GM19099 (cell line): Measurements from ENCODE around the gene MYBPH.

ENCODE experiments used
- POLR2A ChIP-seq: IDR thresholded peaks from 3 replicates; pipeline ENCODE4 v1.6.1; 2011; ENCODE audit warnings: low read depth; ENCODE audit not compliant: insufficient read length; ENCODE audit errors: extremely low read depth

The MYBPH gene

GRCh38 chr1:203175827-203176241, 208 bp upstream of the MYBPH start:
- TF ChIP-seq POLR2A = no peak

GRCh38 chr1:203174324-203174985, 1.2 kb downstream of the MYBPH start:
- TF ChIP-seq POLR2A = no peak

DNA sequence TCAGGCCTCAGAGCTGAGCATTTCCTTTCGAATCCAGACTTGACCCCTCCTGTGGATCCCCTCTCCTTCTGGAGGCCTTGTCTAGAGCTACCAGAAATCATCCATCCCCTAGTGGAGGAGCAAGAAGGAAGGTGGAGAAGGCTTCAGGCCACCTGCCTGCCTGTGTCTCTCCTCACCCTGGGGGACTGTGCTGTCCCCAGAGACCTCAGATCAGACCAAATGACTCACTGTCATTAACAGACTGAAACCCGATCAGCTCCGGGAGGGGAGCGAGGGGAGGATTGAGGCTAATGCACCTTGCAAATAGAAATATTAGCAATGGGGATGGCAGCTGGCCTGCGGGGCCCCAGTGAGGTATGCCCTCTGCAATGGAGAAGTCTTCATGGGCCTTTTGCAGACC, 2.1 kb downstream of the MYBPH start:
- TF ChIP-seq POLR2A = no peak

DNA sequence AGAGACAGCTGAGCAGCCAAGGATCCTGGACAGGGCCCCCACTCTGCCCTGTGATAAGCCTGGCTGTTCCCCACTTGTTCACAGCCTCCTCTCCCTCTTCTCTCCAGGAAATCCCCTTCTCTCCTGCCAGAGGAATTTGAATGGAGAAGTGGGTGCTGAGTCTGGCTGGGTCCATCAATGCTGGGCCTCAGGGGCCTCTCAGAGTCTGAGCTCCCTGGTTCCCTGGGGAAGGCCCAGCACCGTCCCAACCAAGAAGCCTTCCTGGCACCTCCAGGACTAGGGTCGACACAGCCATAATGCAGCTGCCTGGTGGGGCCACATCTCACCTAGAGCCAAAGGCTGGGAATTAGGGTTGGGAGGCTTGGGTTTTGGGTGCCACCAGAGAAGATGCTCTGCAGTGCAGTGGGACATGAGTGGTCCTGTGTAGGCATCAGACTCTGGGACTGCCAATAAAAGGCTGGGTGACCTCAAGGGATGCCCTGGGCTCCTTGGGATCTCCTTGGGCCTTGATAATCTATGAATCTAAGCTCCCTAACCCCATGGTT, 2.5 kb downstream of the MYBPH start:
- no peak for TF ChIP-seq POLR2A

DNA sequence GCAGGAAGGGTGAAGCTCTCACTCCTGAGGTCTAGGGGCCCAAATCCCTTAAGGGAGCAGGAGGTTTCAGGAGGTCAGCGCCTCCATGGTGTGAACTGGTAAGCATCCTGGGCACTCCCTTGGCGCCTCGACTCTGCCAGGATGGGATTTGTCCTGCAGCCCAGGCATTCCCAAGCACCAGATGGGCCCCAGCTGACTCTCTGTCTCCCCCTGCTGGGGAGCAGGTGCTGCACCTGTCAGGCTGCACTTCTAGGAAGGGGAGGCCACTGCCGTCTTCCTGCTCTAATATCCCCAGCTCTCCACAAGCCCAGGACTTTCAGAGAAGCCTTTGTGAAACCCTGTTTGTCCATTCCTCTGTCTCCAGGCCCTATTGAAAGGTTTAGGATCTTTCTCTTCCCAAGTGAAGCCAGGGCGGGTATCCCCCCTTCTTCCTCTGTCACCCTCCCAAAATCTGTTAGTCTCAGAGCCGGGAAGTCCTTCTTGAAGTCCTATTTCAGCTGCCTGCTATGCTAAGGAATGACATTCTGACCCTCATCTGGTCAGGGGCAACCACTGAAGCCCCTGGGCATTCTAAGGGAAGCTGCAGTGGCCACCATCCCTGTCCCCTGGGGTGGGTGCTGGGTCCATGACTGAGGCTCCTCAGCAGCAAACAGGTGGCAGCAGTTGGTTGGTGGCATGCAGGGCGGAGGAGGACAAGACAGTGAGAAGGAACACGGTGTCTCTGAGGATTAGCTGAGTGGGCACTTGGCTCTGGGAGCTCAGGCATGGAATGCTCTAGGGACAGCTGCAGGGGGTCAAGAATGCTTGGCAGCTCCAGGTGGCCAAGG, 3.2 kb downstream of the MYBPH start:
- TF ChIP-seq POLR2A = no peak

DNA sequence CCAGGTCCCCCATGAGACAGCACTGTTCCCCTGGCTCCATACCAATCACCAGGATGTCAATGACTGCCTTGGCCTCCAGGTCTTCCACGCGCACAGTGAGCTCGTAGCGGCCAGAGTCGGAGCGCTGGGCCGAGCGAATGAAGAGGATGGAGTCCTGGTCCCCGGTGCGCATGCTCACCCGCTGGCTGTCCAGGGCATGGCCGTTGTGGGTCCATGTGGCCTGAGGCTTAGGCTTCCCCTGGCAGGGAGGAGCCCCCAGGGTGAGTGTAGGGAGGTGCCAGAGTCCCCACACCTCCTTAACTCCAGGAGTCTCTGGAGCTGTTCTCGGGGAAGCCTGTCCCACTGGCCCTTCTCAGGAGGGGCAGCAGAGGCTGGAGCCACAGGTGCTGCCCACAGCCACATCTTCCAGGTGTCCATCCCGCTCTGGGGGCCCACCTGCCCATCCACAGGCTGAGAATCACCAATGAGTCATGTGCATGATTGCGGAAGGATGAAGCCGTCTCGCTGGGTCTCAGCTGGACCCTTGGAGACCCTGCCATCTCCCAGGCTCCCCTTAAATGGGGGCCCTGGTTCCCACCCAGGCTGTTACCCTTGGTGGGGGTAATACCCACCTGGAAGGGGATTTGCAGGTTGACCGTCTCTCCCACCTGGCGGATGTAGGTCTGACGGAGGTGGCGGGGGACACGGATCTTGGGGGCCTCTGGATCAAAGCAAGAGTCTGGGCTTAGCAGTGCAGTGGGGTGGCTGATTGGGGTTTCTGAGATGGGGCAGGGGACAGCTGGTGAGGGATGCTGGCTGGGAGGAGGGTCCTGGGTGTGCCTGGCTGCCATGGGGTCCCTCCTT, 4.1 kb downstream of the MYBPH start:
- no peak for TF ChIP-seq POLR2A

DNA sequence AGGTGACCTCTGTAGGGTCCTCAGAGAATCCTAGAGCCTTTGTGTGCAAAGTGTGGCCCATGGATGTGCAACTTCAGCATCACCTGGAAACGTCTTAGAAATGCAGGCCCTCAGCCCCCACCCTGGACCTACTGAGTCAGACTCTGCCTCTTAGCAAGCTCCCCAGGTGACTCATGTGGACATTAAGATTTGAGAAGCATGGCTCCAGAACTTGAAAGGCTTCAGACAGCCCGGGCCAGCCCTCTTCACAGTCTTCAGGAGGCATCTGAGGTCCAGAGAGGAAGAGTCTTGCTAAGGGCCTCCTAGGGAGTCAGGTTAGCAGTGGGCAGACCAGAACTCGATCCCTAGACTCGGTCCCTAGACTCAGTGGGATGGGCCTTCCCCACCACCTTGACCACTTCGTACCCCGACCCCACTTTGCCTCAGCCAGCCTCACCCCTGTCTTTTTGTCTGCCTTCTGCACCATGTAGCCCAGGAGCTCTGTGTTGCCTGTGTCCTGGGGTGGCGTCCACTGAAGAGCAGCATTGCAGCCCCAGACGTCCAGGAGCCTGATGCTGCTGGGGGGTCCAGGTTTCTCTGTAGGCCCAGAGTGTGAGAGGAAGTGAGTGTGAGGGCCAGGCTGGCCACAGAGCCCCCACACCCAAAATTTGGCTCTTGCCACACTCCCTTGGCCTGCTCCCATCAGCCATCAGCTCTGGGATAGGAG, 4.8 kb downstream of the MYBPH start:
- TF ChIP-seq POLR2A = no peak

DNA sequence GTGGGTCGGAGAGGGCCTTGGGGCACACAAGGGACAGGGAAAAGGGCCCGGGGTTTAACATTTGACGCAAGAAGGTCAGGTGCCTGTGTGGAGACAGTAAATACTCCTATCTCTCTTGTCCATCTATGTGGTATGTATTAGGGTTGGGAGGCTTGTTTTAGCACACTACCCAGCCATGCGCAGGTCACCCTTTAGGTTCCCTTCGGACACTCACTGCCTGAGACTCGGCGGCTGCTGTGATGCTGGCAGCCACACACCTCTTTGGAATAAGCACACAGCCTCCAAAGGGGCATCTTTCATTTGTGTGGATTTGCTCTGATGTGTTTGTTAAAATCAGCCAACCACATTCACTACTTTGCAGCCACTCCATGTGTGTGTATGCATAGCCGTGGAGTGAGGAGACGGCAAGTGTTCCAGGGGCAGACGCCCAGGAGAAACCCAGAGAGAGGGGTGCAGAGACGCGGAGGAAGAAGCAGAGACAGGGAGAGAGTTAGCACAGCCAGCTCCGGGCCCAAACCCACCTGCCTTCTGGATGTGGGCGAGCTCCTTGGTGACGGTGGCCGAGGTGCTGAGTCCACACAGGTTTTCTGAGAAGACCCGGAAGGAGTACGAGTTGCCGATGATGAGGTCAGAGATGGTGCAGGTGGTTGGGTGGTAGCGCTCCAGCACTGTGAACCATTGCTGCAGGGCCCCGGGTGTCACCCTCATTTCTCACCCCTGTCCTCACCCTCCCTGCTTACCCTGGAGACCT, 5.7 kb downstream of the MYBPH start:
- no peak for TF ChIP-seq POLR2A

DNA sequence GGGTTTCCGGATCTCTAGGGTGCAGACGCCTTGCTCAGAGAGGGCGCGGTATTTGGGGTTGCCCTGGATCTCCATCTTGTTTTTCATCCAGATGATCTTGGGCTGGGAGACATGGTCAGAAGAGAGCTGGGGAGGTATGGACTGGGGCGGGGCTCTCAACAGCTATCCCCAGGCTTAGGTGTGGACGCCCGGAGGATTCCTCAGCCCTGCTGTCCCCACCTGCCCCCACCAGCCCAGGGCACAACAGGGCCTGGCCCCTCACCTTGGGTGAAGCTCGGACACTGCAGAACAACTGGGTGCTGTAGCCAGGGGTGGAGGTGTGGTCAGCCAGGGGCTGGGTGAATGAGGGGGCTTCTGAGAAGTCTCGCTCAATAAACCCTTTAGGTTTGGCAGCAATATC, 6.6 kb downstream of the MYBPH start:
- TF ChIP-seq POLR2A = no peak

DNA sequence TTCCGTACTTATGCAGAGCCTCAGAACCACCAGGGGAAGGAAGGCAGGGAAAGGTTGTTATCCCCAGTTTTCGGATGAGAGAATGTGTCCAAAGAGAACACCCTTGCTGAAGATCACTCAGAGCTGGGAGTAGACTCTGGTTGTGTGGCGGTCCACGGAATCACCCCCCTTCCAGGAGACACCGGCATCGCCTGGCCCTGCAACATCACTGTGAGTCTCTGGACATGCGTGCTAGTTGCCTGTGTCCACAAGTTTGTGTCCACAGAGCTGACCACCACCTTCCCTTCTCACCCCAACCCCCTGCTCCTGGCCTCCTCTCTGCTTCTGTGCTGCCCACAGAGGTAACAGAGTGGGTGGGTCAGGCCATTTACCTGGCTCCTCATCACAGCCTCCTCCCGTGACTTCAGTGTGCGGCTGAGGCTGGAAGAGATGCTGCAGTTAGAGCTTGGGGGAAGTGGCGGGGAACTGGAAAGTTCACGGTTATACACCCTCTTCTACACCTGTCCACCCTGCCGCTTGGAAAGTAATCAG, 7.3 kb downstream of the MYBPH start:
- TF ChIP-seq POLR2A = no peak

DNA sequence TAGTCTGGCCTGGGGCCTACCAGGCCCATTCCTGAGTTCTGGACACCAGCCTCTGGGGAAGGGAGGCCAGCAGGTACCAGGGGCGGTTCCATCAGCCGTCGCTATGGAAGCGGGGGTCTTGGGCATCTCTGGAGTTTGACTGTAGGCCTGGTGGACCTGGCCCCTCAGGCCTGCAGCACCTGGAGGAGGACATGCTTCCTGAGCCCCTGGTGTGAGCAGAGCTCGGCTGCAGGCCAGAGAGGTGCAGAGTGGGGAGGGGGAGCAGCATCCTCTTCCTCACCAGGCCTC, 7.8 kb downstream of the MYBPH start:
- TF ChIP-seq POLR2A = no peak

- no peak for TF ChIP-seq POLR2A
These were observed 8.4 kb downstream of the MYBPH start for GRCh38 chr1:203167026-203167912.
